HepG2 (cell line): ENCODE data around the gene GGT1. TPM values are rescaled to one million over a fixed set of nuclear protein-coding genes. Genes with fewer than 3 reads are reported as not detected.
A peak's percentile ranks its signal among the peaks of the same experiment; 100 is the strongest.

Experiments
- EP300 ChIP-seq, 3 experiments: sonication (generic) in 1 of 3; formaldehyde crosslinking in 1 of 3; IDR thresholded peaks; 2 replicates each; pipeline versions ENCODE4 v1.5.1 to v1.6.1; 2011 to 2020; ENCODE audit warnings: low read depth in 2 of 3, low read length in 2 of 3, borderline replicate concordance in 1 of 3, improper control_type of control experiment in 1 of 3, mild to moderate bottlenecking in 1 of 3, missing genetic modification reagents in 1 of 3, moderate library complexity in 1 of 3
- GZF1 ChIP-seq: sonication (generic); formaldehyde crosslinking; IDR thresholded peaks from 2 replicates; pipeline ENCODE4 v1.5.1; 2020; ENCODE audit warnings: mild to moderate bottlenecking, missing genetic modification reagents
- KDM5B ChIP-seq: sonication (generic); formaldehyde crosslinking; IDR thresholded peaks from 2 replicates; pipeline ENCODE4 v1.4.0; 2020; ENCODE audit warnings: missing genetic modification reagents, mild to moderate bottlenecking, borderline replicate concordance
- NR2C2 ChIP-seq: sonication (generic); formaldehyde crosslinking; IDR thresholded peaks from 2 replicates; pipeline ENCODE4 v1.4.0; 2020; ENCODE audit warnings: missing genetic modification reagents, mild to moderate bottlenecking, moderate library complexity, borderline replicate concordance
- SMARCE1 ChIP-seq: fragments of 450-650 bp; IDR thresholded peaks from 2 replicates; pipeline ENCODE4 v1.6.1; 2017; ENCODE audit warnings: borderline replicate concordance
- SOX13 ChIP-seq, 3 experiments: fragments of 450-650 bp in 1 of 3; sonication (generic) in 1 of 3; formaldehyde crosslinking in 1 of 3; IDR thresholded peaks in 2 of 3; conservative IDR thresholded peaks in 1 of 3; 2 replicates each; pipeline versions ENCODE4 v1.5.0 to v1.6.1; 2016 to 2020; ENCODE audit warnings: antibody characterized with exemption in 1 of 3, mild to moderate bottlenecking in 1 of 3, missing compliant biosample characterization in 1 of 3, missing genetic modification reagents in 1 of 3, moderate library complexity in 1 of 3
- ZMYM3 ChIP-seq: sonication (generic); formaldehyde crosslinking; IDR thresholded peaks from 2 replicates; pipeline ENCODE4 v1.5.1; 2020; ENCODE audit warnings: mild to moderate bottlenecking, missing genetic modification reagents
- ZNF333 ChIP-seq: sonication (generic); formaldehyde crosslinking; IDR thresholded peaks from 2 replicates; pipeline ENCODE4 v1.4.0; 2020; ENCODE audit warnings: mild to moderate bottlenecking, missing genetic modification reagents, borderline replicate concordance
- ZNF382 ChIP-seq: sonication (generic); formaldehyde crosslinking; IDR thresholded peaks from 2 replicates; pipeline ENCODE4 v1.5.0; 2020; ENCODE audit warnings: missing genetic modification reagents, mild to moderate bottlenecking, borderline replicate concordance
- ZNF460 ChIP-seq: sonication (generic); formaldehyde crosslinking; IDR thresholded peaks from 2 replicates; pipeline ENCODE4 v1.5.1; 2020; ENCODE audit warnings: missing genetic modification reagents, mild to moderate bottlenecking, borderline replicate concordance
- ZNF687 ChIP-seq: sonication (generic); formaldehyde crosslinking; IDR thresholded peaks from 2 replicates; pipeline ENCODE4 v1.5.1; 2020; ENCODE audit warnings: mild to moderate bottlenecking, missing genetic modification reagents, moderate library complexity
- ZNF709 ChIP-seq: sonication (generic); formaldehyde crosslinking; IDR thresholded peaks from 2 replicates; pipeline ENCODE4 v1.5.0; 2020; ENCODE audit warnings: mild to moderate bottlenecking, missing genetic modification reagents
- ZNF710 ChIP-seq: sonication (generic); formaldehyde crosslinking; IDR thresholded peaks from 2 replicates; pipeline ENCODE4 v1.5.0; 2020; ENCODE audit warnings: mild to moderate bottlenecking, missing genetic modification reagents, borderline replicate concordance
- ZNF792 ChIP-seq: IDR thresholded peaks from 2 replicates; pipeline ENCODE4 v1.6.1; 2016
- ZNF850 ChIP-seq: sonication (generic); formaldehyde crosslinking; conservative IDR thresholded peaks from 2 replicates; pipeline ENCODE4 v1.9.0; 2021; ENCODE audit warnings: mild to moderate bottlenecking, missing genetic modification reagents
- ZZZ3 ChIP-seq: sonication (generic); formaldehyde crosslinking; IDR thresholded peaks from 2 replicates; pipeline ENCODE4 v1.4.0; 2020; ENCODE audit warnings: missing genetic modification reagents, mild to moderate bottlenecking, borderline replicate concordance
- polyA plus RNA-seq, 8 experiments: library from polyadenylated mRNA; depleted of rRNA in 3 of 8; stranded (reverse) in 7 of 8; unstranded in 1 of 8; fragments of >200 nt; fragmentation: Illumina TruSeq in 4 of 8; extraction: Trizol in 4 of 8; gene quantifications; 2 replicates each; pipeline versions ENCODE4 v1.2.1 to v1.2.3, GENCODE V29; 2011 to 2016; ENCODE audit warnings: low read depth in 4 of 8, missing spikeins in 1 of 8, mixed read lengths in 1 of 8; ENCODE audit not compliant: insufficient read depth in 1 of 8
- total RNA-seq, 5 experiments: library from RNA; depleted of rRNA; stranded (reverse); fragments of >200 nt; fragmentation: Illumina TruSeq; extraction: Trizol; gene quantifications; 2 replicates each; pipeline ENCODE4 v1.2.3, GENCODE V29; 2016; ENCODE audit warnings: low read depth in 1 of 5

The GGT1 gene
- total and polyA plus RNA-seq, 2 of the 13 experiments (the other 11 are each of a cell fraction or from before 2014, with no cell fraction given), result 29.9 to 103 TPM

GRCh38 chr22:24554313-24555164, 48.5 kb upstream of the GGT1 start, which contains the start of gene GUCD1 (continued):
- peak; percentile 21; the same call in 1 of the 2 replicates for TF ChIP-seq ZNF687 (CRISPR knock-in tag)
- TF ChIP-seq EP300 (IDR thresholded peaks at IDR 0.05; ENCODE audit: low read depth in 2 of 2, low read length in 2 of 2), result no peak
- no peak for TF ChIP-seq EP300 (CRISPR knock-in tag; IDR thresholded peaks at IDR 0.05; ENCODE audit: borderline replicate concordance)
- TF ChIP-seq ZZZ3 (CRISPR knock-in tag), result no peak
- TF ChIP-seq ZNF333, result peak; percentile 81; the same call in 1 of the 2 replicates
- peak; percentile 75; the same call in 1 of the 2 replicates for TF ChIP-seq ZNF710 (CRISPR knock-in tag)
- no peak for TF ChIP-seq SOX13 (IDR thresholded peaks at IDR 0.05)
- TF ChIP-seq SOX13 (CRISPR knock-in tag; conservative IDR thresholded peaks at IDR 0.05 in 1 of 2, IDR thresholded peaks at IDR 0.05 in 1 of 2), result 0 out of 4 replicates have a peak, but pooled peaks of 1 of the 2 experiments have one; percentile 23
- TF ChIP-seq SMARCE1, result no peak
- 0 out of 2 replicates have a peak, but pooled peaks have one; percentile 11 for TF ChIP-seq ZMYM3
- TF ChIP-seq GZF1, result no peak
- TF ChIP-seq ZNF850, result no peak
- TF ChIP-seq KDM5B (CRISPR knock-in tag), result peak; percentile 73
- TF ChIP-seq ZNF709, result 0 out of 2 replicates have a peak, but pooled peaks have one; percentile 42
- no peak for TF ChIP-seq NR2C2
- 0 out of 2 replicates have a peak, but pooled peaks have one; percentile 20 for TF ChIP-seq ZNF792 (CRISPR knock-in tag)
- TF ChIP-seq ZNF382, result no peak
- TF ChIP-seq ZNF460 (CRISPR knock-in tag), result no peak
